Caco-2 (cell line): ENCODE data around the gene RAPGEF1. TPM values are rescaled to one million over a fixed set of nuclear protein-coding genes. Genes with fewer than 3 reads are reported as not detected.

Source experiments
- BruUV-seq: library from RNA; stranded (reverse); fragments of 400-500 nt; replicated peaks from 2 replicates; lab custom pipeline; 2021; lab: Mats Ljungman, UMichigan
- CTCF ChIA-PET: fragments of 300-600 bp; sonication (Branson Sonifier 250); formaldehyde crosslinking; loops from one replicate; lab custom pipeline; 2022; ENCODE audit warnings: antibody characterized with exemption; lab: Charles Lee
- POLR2A ChIA-PET: fragments of 300-600 bp; sonication (Branson Sonifier 250); formaldehyde crosslinking; loops from one replicate; lab custom pipeline; 2022; ENCODE audit warnings: antibody characterized with exemption; lab: Charles Lee
- DNase-seq, 2 experiments: peaks; one replicate each; pipeline versions ENCODE4 v3.0.0 to v3.0.0-alpha.2; 2020 to 2022
- H3K27me3 ChIP-seq: replicated peaks from 2 replicates; pipeline ENCODE4 v1.6.0; 2011; ENCODE audit warnings: low read length; ENCODE audit not compliant: control insufficient read depth, insufficient read depth
- H3K36me3 ChIP-seq: 2 replicates; pipeline ENCODE4 v1.5.1; 2011; ENCODE audit warnings: low read length; ENCODE audit not compliant: control insufficient read depth, insufficient read depth
- H3K4me1 ChIP-seq: fragments of 250-450 bp; sonication (Bioruptor Pico); 2 replicates; pipeline ENCODE4 v1.5.1; 2020; ENCODE audit warnings: mild to moderate bottlenecking
- H3K4me3 ChIP-seq: 2 replicates; pipeline ENCODE4 v1.5.1; 2011; ENCODE audit warnings: low read depth, mild to moderate bottlenecking, control low read depth, low read length
- H3K9me3 ChIP-seq: fragments of 250-450 bp; sonication (Bioruptor Pico); 2 replicates; pipeline ENCODE4 v1.5.1; 2020; ENCODE audit warnings: mild to moderate bottlenecking, moderate library complexity
- H3K27ac Mint-ChIP-seq: one replicate; pipeline ENCODE4 v1.8.0; 2022; ENCODE audit warnings: mixed read lengths; ENCODE audit not compliant: unreplicated experiment
- H3K27me3 Mint-ChIP-seq: one replicate; pipeline ENCODE4 v1.8.0; 2022; ENCODE audit warnings: mixed read lengths; ENCODE audit not compliant: insufficient read depth, unreplicated experiment
- H3K36me3 Mint-ChIP-seq: one replicate; pipeline ENCODE4 v1.8.0; 2022; ENCODE audit warnings: mild to moderate bottlenecking, mixed read lengths; ENCODE audit not compliant: insufficient read depth, unreplicated experiment
- H3K4me1 Mint-ChIP-seq: one replicate; pipeline ENCODE4 v1.8.0; 2022; ENCODE audit warnings: low read depth, mixed read lengths; ENCODE audit not compliant: unreplicated experiment
- H3K4me3 Mint-ChIP-seq: one replicate; pipeline ENCODE4 v1.8.0; 2022; ENCODE audit warnings: mild to moderate bottlenecking, moderate library complexity, mixed read lengths; ENCODE audit not compliant: unreplicated experiment
- H3K9me3 Mint-ChIP-seq: one replicate; pipeline ENCODE4 v1.8.0; 2022; ENCODE audit warnings: mixed read lengths; ENCODE audit not compliant: unreplicated experiment
- intact Hi-C: fragments of 100-400 bp; cut with micrococcal nuclease; formaldehyde crosslinking; loops from one replicate; pipeline ENCODE4 v1.10.0; 2022; ENCODE audit not compliant: unreplicated experiment
- total RNA-seq: library from RNA; stranded (reverse); gene quantifications from 2 replicates; pipeline ENCODE4 v1.2.3, GENCODE V29; 2022
- TF ChIP-seq, protein P1 (sequence below), 2 experiments: fragments of 200-600 bp in 1 of 2; IDR thresholded peaks; 1 replicate in 1 of 2; 2 replicates in 1 of 2; pipeline versions ENCODE4 v1.5.1 to v1.8.0; 2011 to 2022; ENCODE audit warnings: antibody characterized with exemption in 1 of 2, control low read depth in 1 of 2, inconsistent platforms in 1 of 2, low read depth in 1 of 2, low read length in 1 of 2, mild to moderate bottlenecking in 1 of 2, moderate library complexity in 1 of 2; ENCODE audit not compliant: insufficient read depth in 1 of 2, severe bottlenecking in 1 of 2, unreplicated experiment in 1 of 2

The RAPGEF1 gene
- total RNA-seq, 1 experiment from 2014 or later: 75.4 TPM

DNA sequence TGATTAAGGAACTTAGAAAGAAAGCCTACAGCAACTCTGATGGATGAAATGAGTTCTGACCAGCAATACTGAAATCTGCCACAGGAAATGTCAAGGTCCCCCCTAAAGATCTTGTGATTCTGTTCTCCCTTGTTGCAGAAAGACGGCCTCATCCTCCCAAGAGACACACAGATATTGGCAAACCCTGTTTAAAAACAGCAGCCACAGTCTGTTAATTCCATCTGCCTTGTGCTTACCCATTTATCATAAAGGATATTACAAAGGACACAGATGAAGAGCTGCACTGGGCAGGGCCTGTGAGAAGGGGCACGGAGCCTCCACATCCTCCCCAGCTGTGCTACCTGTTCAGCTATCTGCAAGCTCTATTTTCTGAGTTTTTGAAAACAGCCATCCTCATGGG lies 15.2 kb downstream of the RAPGEF1 start:
- intact Hi-C loops: no loop called here
- ChIA-PET CTCF (no interaction called here), POLR2A (interaction anchor here (0.7 kb wide), 1 partner anchor 9 kb away, joined by 4 read pairs; no protein-coding TSS in a partner anchor)
- peaks cover 14% of the 10 kb centered on the region for H3K4me1 Mint-ChIP-seq
- H3K9me3 ChIP-seq: no peaks in the 10 kb centered on the region
- no peaks in the 10 kb centered on the region for H3K27me3 ChIP-seq
- no peak overlapping the region for H3K27ac Mint-ChIP-seq
- no peaks in the 10 kb centered on the region; the same call in 1 of the 2 replicates for H3K36me3 ChIP-seq
- TF ChIP-seq, protein P1, sequence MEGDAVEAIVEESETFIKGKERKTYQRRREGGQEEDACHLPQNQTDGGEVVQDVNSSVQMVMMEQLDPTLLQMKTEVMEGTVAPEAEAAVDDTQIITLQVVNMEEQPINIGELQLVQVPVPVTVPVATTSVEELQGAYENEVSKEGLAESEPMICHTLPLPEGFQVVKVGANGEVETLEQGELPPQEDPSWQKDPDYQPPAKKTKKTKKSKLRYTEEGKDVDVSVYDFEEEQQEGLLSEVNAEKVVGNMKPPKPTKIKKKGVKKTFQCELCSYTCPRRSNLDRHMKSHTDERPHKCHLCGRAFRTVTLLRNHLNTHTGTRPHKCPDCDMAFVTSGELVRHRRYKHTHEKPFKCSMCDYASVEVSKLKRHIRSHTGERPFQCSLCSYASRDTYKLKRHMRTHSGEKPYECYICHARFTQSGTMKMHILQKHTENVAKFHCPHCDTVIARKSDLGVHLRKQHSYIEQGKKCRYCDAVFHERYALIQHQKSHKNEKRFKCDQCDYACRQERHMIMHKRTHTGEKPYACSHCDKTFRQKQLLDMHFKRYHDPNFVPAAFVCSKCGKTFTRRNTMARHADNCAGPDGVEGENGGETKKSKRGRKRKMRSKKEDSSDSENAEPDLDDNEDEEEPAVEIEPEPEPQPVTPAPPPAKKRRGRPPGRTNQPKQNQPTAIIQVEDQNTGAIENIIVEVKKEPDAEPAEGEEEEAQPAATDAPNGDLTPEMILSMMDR (IDR thresholded peaks at IDR 0.05; ENCODE audit: insufficient read depth in 1 of 2, low read depth in 1 of 2, low read length in 1 of 2, severe bottlenecking in 1 of 2, unreplicated experiment in 1 of 2): no peak
- H3K36me3 Mint-ChIP-seq: peaks cover 16% of the 10 kb centered on the region
- BruUV-seq: no TSS peak
- no peak overlapping the region for H3K4me3 ChIP-seq
- H3K4me1 ChIP-seq: peaks cover 22% of the 10 kb centered on the region
- no peak for DNase-seq
- H3K9me3 Mint-ChIP-seq: no peaks in the 10 kb centered on the region
- H3K27me3 Mint-ChIP-seq: no peaks in the 10 kb centered on the region
- no peak overlapping the region for H3K4me3 Mint-ChIP-seq

DNA sequence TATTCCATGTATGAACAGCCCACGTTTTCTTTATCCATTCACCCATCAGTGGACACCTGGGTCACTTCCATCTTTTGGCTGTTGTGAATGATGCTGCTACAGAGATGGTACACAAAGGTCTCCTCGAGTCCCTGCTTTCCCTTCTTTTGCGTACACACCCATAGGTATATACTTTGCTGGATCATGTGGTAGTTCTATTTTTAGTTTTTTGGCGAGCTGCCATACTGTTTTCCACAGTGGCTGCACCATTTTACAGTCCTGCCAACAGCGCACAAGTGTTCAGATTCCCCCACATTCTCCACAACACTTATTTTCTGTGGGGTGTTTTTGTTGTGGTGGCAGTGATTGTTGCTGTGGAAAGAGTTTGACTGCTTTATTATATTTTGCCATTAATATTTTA lies 16.2 kb downstream of the RAPGEF1 start:
- Histone ChIP-seq H3K9me3 (no peaks in the 10 kb centered on the region), H3K4me1 (peaks cover 19% of the 10 kb centered on the region), H3K27me3 (no peaks in the 10 kb centered on the region), H3K36me3 (no peaks in the 10 kb centered on the region; the same call in 1 of the 2 replicates), H3K4me3 (no peak overlapping the region)
- Mint-ChIP-seq H3K4me1 (peaks cover 15% of the 10 kb centered on the region), H3K36me3 (peaks cover 16% of the 10 kb centered on the region), H3K9me3 (no peaks in the 10 kb centered on the region), H3K27me3 (no peaks in the 10 kb centered on the region), H3K4me3 (no peak overlapping the region), H3K27ac (no peak overlapping the region)
- no TSS peak for BruUV-seq
- DNase-seq: no peak
- POLR2A ChIA-PET: no interaction called here
- TF ChIP-seq, protein P1 (IDR thresholded peaks at IDR 0.05; ENCODE audit: insufficient read depth in 1 of 2, low read depth in 1 of 2, low read length in 1 of 2, severe bottlenecking in 1 of 2, unreplicated experiment in 1 of 2): no peak
- CTCF ChIA-PET: no interaction called here
- intact Hi-C loops: no loop called here

DNA sequence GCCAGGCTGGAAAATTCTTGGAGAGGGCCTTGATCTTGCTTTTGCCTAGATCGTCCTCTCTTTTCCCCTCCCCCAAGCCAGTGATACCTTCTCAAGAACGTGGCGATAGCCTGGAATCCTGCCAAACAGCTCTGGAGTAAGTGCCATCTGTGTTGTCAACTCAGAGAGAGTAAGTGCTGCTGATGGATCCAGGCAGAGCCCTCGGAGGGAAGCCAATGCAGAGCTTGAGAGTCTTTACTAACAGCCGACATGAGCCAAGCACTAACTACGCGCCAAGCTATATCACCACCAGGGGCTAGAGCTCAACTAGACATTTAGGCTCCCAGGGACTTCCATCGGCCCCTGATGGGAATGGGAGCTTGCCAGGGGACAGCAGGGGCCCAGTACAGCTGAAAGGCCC lies 17.6 kb downstream of the RAPGEF1 start:
- intact Hi-C loops: no loop called here
- H3K9me3 ChIP-seq: no peaks in the 10 kb centered on the region
- H3K4me3 ChIP-seq: no peak overlapping the region
- Mint-ChIP-seq H3K4me3 (no peak overlapping the region), H3K27me3 (no peaks in the 10 kb centered on the region), H3K27ac (no peak overlapping the region), H3K36me3 (peaks cover 22% of the 10 kb centered on the region), H3K4me1 (peaks cover 19% of the 10 kb centered on the region), H3K9me3 (no peaks in the 10 kb centered on the region)
- H3K27me3 ChIP-seq: no peaks in the 10 kb centered on the region
- TF ChIP-seq, protein P1 (IDR thresholded peaks at IDR 0.05; ENCODE audit: insufficient read depth in 1 of 2, low read depth in 1 of 2, low read length in 1 of 2, severe bottlenecking in 1 of 2, unreplicated experiment in 1 of 2): no peak
- no peak for DNase-seq
- ChIA-PET POLR2A (no interaction called here), CTCF (interaction anchor here (1.1 kb wide), 1 partner anchor 13 kb away, joined by 3 read pairs; no protein-coding TSS in a partner anchor)
- BruUV-seq: no TSS peak
- peaks cover 5% of the 10 kb centered on the region for H3K4me1 ChIP-seq
- no peaks in the 10 kb centered on the region; the same call in 1 of the 2 replicates for H3K36me3 ChIP-seq
